8988T (cell line): ENCODE measurements around the gene CCDC154.
"Not testable (repeated sequence)": the region's sequence is repeated elsewhere in the genome, so short reads cannot be mapped to it uniquely, and the experiment has no call there.

Source experiments
- DNase-seq: peaks from one replicate; pipeline ENCODE4 v3.0.0; 2011

CCDC154 gene

DNA sequence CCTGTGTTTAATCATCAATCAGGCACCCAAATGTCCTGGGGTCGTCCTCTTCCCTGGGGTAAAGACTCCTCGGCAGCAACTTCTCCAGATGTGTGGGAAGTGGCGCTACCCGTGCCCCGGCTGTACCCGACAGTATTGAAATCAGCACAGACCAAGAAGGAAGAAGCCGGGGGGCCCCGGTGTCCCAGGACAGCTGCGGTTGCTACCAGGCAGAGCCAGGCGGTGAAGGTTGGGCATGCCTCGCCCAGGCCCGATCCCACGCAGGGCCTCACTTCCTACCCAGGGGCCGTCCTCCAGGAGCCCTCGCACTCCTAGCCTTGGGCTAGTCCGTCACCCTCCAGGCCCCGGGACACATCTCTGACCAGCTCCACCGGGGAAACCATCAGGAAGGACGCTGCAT, 9.0 kb upstream of the CCDC154 start:
- no peak for DNase-seq

DNA sequence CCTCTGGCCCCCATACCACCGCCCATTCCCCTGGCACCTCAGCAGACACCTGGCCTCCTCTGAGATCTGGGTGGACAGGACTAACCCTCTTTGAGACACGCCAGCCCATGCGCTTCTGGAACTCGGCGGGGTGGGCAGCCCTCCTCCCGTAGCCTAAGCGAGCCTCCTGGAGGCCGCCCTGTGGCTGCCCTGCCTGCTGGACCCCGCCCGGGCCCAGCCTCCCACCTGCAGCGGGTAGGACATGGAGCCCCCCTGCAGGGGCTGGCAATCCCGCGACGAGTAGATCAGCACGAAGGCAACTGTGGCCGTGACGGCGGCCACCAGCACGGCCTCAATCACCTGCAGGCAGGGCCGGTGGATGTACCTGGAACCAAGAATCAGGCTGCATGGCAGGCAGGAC, 8.2 kb upstream of the CCDC154 start:
- no peak for DNase-seq

DNA sequence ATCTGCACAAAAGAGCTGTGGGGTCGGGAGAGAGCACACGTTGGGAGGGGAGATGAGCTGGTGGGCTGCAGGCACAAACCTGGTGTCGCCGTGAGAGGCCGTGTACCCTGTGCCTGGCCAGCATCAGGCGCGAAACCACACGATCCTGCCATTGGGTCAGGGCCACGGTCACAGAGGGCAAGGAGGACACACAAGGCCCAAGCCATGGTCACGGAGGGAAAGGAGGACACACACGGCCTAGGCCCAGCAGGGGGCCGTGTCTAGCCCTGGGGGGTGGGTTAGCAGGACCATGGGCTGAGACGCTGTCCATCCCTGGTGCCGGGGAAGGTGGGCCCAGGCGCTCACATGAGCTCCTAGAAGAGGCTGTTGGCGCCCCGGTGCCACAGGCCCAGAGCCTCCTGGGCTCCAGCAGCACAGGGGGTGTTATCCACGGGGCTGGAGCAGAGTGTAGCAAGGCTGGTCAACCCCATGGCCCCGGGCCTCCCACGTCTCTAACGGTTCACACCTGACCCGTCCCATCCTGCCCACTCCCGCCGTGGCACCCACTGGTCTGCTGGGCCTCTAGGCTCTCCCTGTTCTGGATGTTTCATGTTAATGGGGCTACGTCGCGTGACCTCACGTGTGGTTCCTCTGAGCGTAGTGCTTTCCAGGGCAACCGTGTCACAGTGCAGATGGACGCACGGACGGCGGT, 7.5 kb upstream of the CCDC154 start:
- DNase-seq, result no peak

DNA sequence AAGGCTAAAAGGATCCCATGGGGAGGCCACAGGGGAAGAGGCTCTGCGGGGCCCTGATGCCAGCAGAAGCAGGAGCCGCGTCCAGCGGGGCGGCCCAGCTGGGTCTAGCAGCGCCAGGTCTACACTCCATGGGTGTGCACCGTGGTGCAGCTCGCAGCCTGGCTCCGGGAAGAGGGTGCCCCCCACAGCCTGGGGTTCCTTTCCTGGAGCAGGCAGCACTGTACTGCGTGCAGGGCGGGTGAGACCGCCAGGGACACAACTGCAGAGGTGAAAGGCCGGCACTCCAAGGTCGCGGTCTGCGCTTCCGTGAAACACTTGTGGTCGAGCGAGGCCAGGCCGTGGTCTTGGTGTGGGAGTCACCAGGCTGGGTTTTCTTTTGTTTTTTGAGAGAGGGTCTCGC, 6.5 kb upstream of the CCDC154 start:
- no peak for DNase-seq

DNA sequence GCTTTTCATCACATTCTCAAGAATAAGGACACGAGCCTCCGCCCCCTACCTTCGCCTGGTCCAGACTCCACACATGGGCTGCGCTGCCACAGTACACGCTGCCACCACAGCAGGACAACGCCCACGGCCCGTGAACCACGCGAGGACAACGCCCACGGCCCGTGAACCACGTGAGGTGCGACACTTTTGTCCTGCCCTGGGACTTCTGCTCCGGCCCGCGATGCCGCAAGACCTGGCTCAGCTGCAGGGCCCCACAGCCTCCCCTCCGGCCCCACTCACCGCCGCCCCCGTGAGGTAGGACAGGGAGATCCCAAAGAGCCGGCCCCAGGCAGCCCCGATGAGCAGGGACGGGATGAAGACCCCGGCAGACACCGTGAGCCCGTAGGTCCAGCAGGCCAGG, 5.9 kb upstream of the CCDC154 start:
- DNase-seq, result no peak

DNA sequence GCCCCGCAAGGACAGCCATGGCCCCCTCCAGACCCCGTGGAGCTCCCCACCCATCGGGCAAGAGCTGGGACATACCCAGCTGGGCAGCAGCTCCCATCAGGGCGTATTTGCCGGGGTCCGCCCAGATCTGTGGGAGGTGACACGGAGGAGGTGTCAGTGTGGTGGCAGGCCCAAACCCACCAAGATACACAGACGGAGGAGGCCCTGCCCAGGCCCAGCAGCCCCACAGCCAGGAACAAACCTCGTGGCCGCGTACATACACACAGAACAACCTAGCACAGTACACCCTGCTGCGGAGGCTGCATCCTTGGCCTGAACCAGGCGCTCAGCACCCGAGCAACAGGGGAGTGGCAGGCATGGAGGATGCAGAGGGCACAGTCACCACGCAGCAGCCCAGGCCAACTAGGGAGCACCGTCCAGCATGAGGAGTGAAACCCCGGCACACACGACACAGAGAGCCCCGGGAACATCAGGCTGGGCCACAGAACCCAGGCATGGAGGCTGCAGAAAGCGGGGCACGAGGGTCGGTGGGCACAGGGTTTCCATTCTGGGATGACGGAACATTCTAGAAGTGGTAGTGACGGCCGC, 4.9 kb upstream of the CCDC154 start:
- no peak for DNase-seq

DNA sequence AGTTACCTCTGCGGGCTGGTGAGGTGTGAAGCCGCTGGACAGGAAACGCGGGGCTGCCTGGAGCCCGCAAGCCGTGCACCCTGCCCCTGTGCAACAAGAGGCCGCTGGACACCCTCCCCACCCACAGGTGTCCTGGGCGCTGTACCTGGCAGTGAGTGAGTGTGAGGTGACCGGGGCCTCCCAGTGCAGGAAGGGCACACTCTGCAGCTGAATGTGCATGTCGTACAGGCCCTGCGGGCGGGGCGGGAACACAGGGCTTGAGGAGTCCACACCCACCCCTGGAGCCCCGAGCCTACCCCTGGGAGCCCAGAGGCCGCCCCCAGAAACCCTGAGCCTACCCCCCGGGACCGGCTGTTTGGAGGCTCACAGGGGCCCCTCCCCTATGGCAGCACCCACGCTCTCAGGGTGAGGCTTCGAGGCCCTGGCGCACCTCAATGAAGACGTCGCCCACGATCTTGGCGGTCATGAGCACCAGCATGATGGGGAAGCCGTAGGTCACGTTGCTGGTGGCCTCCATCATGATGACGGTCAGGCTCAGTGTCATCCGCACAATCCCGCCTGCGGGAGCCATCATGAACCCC, 4.3 kb upstream of the CCDC154 start:
- no peak for DNase-seq

DNA sequence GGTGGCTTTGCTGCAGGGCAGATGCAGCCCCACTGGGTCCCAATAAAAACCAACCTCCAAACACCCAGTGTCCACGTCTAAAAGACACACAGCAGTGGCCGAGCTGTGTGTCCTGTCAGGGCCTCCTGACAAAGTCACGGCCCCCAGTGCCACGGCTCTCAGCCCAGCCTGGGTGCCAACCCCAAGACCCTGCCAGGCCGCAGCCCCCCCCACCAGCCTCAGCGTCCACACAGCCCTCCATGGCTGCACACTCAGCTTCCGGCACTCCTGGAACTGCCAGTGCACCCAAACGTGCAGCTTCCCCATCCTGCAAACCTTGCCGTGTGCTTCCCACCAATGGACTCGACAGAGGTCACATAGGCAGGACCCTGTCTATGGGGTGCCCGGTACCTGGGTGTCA, 3.6 kb upstream of the CCDC154 start:
- DNase-seq, result no peak

DNA sequence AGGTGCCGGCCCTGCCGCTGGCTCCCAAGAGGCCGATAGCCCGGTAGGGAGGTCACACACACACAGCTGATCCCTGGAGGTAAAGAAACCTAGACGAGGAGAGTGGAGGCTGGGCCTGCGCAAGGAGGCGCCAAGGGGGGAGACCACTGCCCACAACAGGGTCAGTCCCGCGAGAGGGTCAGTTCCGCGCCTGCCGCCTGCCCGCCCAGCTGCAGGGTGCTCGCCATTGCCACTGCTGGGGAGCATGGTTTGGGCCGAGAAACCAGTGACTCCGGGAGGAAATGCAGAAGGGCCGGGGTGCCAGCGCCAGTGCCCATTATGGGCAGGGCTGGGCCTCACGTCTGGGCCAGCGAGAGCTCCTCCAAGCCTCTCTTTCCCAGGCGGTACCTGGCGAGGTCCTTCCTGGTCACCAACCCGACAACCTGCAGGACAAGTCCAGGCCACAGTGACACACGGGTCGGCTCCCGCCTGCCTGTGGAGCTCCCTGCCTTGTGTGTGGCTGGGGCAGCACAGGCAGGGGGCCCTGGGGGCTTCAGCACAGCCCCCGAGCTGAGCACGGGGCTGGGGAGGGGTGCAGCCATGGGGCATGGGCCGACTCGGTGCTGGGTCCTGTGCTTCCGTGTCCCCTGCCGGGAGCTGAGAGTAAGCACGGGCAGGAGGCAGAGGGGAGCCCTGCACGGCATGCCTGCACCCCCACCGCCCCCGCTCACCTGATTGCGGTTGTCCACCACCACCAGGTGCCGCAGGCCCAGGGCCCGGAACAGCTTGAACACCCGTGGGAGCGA, 2.1 kb upstream of the CCDC154 start:
- DNase-seq, result no peak

DNA sequence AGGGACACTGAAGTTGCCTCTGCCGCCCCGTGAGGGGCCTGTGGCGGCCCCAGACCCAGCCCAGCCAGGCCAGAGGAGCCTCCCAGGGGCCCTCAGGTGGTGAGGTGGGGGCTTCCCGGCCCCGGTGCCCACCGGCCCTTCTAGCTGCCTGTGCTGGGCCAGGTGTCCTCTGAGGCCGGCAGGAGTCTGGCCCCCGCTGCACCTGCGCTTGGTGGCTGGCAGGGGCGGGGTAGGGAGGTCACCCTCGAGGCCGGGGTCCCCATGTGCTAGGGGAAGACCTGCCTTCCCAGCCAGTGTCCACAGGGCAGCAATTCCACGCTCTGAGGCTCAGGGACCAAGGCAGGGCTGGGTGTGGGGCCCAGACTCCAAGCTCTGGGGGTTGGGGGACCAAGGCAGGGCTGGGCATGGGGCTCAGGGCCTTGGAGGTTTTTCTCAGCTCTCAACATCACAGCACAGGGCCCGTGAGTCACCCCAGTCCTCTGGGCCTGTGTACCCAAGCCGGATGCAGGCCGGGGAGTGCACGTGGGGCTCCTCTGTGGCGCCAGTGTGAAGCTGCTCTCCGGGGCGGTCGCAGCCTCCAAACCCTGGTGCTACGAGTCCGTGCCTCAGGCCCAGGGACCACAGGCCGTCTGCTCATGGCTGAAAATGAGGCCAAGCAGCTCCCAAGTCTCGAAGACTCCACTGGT, 1.3 kb upstream of the CCDC154 start:
- DNase-seq, result no peak

DNA sequence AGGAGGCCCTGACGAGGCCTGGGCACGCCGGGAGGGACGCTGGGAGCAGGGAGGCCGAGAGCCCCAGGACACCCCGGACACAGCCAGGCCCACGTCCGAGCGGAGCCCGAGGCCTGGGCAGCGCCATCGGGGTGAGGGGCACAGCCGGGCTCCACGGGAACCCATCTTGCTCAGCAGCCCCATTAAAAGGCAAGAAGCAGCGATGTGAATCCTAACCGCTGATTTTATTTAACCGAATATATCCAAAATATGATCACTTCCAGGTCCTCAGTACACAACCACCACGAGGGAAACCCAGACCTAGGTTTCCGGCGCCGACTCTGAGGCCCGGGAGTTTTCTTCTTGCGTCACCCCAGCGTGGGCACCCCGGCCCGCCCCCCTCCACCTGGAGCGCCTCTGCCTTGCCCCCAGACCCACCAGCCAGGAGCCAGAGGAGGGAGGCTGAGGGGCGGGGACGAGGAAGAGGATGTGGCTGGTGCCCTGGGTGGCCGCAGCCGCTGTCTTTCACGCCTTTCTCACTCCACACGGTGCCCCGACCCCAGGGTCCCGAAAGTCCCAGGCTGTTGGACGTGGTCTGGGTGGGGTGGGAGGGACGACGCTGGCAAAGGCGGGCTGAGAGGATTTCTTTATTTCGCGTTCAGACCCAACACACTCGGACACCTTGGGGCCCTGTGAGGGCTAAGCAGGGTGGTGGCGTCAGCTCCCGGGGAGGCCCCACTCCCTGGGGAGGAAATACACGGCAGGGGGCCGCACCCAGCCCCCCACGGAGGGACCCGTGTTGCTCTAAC, 568 bp upstream of the CCDC154 start:
- no peak for DNase-seq

DNA sequence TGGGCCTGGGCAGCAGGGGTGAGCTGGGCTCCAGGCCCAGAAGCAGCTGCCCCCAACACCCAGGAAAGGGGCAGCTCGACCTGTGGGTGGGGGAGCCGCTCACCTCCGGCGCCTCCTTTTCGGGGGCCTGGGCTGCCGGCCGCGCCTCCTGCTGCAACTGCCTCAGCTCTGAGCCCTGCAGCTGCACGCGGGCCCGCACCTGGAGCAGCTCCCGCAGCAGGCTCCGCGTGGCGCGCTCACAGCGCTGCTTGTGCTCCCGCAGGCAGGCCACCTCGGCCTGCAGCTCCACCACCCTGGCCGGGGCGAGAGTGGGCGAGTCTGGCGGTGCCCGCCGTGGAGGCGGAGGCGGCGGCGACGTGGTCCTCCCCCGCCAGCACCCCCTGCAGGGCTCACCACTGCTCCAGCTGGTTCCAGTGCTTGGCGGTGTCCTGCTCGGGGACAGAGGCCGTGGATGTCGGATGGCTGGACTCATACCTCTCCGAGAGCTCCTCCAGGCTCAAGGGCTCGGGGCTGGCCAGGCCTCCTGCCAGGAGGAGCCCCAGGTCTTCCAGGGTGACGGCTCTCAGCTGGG, 868 bp downstream of the CCDC154 start:
- no peak for DNase-seq

DNA sequence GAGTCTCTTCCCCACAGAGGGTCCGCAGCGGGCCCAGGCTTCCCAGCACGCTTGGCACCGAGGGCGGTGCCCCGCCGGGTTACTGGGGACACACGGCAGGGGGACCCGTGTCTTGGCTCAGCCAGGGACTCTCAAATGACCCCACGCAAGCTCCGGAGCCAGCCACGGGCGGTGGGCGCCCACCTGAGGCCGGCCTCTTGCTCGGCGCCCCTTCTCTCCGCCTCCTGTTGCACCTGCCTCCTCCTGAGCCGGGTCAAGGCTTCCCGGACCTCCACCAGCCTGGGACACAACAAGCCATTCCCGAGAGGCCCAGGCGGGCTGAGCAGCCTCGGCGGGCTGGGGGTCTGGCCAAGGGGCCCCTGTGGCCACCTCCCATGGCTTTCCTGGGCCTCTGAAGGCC, 1.7 kb downstream of the CCDC154 start:
- no peak for DNase-seq

DNA sequence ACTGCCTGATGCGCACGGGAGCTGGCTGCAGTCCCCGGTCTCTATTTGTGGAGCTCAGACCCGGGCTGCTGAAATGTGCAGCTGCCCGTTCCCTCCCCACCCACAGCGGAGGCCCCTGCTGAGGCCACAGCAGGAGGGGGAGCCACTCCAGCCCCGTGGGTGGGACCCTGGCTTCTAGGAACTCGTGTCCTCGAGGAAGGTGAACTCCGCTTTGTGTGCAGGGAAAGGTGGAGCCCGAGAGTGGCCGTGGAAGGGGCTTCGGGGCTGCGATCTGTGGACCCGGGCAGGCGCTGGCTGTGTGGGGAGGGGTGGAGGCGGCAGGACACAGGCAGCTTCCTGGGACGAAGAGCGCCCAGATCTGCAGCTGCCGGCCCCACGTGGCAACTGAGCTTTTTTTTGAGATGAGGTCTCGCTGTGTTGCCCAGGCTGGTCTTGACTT, 2.9 kb downstream of the CCDC154 start:
- DNase-seq, result no peak

DNA sequence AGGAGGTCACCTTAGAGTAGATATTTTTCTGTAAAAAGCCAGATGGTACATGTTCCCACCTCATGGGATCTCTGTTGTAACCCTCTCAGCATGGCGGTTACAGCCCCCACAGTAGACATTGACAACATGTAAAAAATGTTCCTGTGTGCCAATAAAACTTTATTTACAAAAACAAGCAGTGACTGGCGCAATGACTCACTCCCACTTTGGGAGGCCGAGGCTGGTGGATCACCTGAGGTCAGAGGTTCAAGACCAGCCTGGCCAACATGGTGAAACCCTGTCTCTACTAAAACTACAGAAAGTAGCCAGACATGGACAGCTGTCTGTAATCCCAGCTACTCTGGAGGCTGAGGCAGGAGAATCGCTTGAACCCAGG, 4.7 kb downstream of the CCDC154 start:
- not testable (repeated sequence) for DNase-seq

DNA sequence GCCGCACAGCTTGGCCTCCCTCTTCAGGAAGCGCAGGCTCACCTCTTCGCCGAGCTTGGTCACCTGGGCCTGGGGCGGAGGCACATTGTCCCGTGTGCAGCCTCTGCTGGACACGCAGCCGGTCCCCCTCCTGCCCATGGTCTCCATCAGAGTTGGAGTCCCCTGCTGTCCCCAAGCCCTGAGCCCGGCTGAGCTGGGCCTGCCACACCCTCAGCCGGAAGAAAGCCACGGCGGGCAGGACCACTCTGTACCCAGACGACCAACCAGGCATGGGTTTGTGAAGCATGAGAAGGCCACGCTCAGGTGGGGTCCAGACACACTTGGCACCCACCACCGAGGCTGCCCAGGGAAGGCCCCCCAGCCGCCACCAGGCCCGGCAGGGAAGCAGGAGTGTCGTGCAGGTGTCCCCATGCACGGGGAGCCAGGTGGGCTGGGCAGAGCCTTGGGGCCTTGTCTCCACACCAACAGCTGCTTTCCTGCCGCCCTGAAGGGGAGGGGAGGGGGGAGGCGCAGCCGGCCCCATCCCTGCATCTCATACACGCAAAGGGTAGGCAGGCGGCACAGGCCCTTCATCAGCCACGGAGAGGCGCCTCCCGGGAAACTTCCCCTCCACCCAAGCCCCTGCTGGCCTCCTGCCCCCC, 5.2 kb downstream of the CCDC154 start:
- DNase-seq, result no peak

DNA sequence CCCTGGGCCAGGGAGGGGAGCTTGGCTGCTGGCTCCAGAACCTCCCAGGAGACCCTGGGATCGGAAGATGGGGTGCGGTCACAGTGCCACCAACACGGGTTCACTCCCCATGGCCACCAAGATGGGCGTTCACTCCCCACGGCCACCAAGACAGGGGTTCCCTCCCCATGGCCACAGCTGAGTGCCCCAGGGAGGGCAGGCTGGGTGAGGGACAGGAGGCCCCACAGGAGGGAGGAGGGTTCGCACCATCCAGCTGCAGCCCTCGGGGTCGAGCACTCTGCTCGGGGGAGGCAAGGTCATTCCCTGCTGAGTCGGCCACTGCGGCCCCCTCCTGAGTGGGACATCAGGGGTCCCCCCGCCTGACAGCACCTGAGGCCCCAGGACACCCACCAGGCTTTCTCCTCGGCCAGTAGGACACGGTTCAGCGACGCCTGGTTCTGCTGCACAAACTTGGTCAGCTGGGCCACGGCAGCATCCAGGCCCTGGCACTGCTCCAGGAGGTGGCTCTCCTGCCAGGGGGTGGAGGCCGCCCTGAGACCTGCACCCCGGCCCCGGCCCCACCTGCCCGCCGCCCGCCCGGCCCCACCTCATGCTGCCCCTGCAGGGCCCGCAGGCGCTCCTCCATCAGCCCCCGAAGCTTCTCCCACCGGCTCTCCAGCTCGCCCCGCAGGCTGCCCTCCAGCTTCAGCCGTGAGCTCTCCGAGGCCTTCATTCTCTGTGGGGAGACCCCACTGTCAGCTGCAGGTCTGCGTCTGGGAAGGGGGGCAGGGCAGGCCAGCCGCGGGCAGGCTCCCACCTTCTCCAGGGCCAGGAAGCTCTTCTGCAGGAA, 5.9 kb downstream of the CCDC154 start:
- DNase-seq, result no peak

DNA sequence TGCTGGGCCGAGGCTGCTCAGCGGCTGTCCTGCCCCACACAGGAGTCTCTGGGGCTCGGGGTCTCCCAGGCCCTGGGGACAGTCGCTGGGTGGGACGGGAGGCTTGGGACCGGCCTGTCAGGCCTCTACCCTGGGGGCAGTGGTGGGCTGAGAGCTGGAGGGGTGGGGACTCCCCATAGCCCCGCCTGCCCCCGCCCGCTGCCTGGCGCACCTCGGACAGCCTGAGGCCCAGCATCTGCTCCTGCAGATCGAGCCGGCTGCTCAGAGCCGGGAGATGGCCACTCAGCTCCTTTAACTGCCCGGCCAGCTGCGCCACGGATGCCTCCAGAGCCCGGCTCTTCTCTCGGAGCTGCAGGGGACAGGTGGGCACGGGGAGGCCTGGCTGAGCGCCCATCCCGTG, 6.8 kb downstream of the CCDC154 start:
- DNase-seq, result no peak

DNA sequence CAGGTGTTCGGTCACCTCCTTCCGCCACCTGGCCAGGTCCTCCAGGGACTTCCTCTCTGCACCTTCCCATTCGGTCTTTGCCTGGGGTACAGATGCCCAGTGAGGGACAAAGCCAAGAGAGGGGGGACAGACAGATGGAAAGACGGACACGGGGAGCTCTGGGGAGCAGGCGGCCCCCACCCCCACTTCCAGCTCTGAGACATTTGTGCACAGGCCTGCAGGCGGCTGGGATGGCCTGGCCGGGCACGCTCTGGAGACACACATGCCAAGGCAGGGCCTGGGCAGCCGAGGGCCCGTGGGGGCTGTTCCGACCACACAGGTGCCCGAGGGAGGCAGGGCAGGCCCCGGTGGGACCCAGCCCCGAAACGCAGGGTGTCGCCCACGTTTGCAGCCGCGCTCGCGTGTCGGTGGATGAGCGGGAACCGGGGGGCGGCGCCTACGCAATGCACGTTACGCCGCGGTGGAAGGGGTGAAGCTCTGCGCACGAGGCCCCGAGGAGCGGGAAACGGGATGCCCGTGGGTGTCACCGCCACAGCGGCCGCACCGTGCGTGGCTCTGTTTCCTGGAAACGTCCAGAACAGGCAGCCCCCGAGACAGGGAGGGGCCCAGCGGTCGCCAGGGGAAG, 7.5 kb downstream of the CCDC154 start:
- DNase-seq, result no peak
